Measurements from ENCODE around the gene FRAS1. TPM values are rescaled to one million over a fixed set of nuclear protein-coding genes. Genes with fewer than 3 reads are reported as not detected.

Gene FRAS1
- total and polyA plus RNA-seq, 11 donors: 0.57 to 13.4 (median 3.2) TPM

- DNase-seq (no peak), ATAC-seq (no peak)
- intact Hi-C loops (cut with DNase I): no loop called here
- Histone ChIP-seq H3K36me3 (no peaks in the 10 kb centered on the region), H3K27me3 (no peaks in the 10 kb centered on the region), H3K9me3 (peaks cover 0 to 6% (median 0%) of the 10 kb centered on the region in 12 donors), H3K4me1 (peaks cover 0 to 2% (median 0%) of the 10 kb centered on the region in 12 donors), H3K4me3 (no peak overlapping the region), H3K27ac (no peak overlapping the region)
- WGBS, 4 donors: 88 to 98% (median 91%) methylated on average over 2 of the region's 2 CpGs
- no peak for TF ChIP-seq POLR2A (IDR thresholded peaks at IDR 0.05)
- TF ChIP-seq, protein P1, sequence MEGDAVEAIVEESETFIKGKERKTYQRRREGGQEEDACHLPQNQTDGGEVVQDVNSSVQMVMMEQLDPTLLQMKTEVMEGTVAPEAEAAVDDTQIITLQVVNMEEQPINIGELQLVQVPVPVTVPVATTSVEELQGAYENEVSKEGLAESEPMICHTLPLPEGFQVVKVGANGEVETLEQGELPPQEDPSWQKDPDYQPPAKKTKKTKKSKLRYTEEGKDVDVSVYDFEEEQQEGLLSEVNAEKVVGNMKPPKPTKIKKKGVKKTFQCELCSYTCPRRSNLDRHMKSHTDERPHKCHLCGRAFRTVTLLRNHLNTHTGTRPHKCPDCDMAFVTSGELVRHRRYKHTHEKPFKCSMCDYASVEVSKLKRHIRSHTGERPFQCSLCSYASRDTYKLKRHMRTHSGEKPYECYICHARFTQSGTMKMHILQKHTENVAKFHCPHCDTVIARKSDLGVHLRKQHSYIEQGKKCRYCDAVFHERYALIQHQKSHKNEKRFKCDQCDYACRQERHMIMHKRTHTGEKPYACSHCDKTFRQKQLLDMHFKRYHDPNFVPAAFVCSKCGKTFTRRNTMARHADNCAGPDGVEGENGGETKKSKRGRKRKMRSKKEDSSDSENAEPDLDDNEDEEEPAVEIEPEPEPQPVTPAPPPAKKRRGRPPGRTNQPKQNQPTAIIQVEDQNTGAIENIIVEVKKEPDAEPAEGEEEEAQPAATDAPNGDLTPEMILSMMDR (IDR thresholded peaks at IDR 0.05): no peak
Observed at GRCh38 chr4:78331186-78331585, 274.1 kb downstream of the FRAS1 start.

DNA sequence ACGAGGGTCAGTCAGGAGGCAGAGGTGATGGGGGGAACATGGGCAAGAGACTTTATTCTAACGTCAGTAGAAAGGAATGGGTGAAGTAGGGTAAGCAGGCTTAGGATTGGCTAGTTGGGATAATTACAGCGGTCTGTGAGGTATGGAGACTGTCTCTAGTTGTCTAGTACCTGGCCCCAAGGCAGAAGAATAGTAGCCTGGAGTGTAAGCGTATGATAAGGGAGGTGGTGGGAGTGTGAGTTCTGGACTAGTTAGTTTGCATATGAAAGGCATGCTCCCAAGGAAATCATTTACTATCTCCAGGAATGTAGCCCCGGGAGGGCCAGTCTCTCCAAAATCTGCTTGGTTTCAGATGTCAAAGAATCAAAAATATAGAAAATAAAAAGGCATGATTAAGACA, 274.8 kb downstream of the FRAS1 start:
- DNase-seq: no peak
- H3K36me3 ChIP-seq: no peaks in the 10 kb centered on the region
- ATAC-seq: no peak
- H3K4me1 ChIP-seq: peaks cover 0 to 10% (median 3%) of the 10 kb centered on the region in 12 donors
- WGBS, 4 donors: 74 to 83% (median 79%) methylated on average over 5 of the region's 5 CpGs
- no peaks in the 10 kb centered on the region for H3K27me3 ChIP-seq
- H3K9me3 ChIP-seq: peaks cover 0 to 6% (median 0%) of the 10 kb centered on the region in 12 donors
- TF ChIP-seq, protein P1 (IDR thresholded peaks at IDR 0.05): no peak
- no peak for TF ChIP-seq POLR2A (IDR thresholded peaks at IDR 0.05)
- H3K4me3 ChIP-seq: no peak overlapping the region
- intact Hi-C loops (cut with DNase I): no loop called here
- H3K27ac ChIP-seq: no peak overlapping the region

DNA sequence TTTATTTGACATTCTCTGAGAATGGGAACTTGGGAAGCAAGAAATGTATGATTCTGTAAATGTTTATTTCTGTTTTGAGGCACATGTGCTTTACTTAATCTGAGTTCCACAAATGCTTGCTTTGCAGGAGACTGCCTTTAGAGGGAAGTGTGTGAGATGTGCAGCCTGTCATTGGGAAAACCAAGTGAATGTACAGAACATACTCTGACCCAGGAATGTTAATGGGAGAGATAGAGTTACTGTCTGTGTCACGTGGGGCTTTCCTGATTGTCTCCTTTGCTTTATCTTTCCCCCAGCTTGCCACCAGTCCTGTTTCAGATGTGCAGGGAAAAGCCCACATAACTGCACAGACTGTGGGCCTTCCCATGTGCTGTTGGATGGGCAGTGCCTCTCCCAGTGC, 275.9 kb downstream of the FRAS1 start:
- TF ChIP-seq, protein P1 (IDR thresholded peaks at IDR 0.05): no peak
- TF ChIP-seq POLR2A (IDR thresholded peaks at IDR 0.05): no peak
- Histone ChIP-seq H3K36me3 (no peaks in the 10 kb centered on the region), H3K4me1 (peaks cover 0 to 14% (median 3%) of the 10 kb centered on the region in 12 donors), H3K9me3 (peaks cover 0 to 6% (median 0%) of the 10 kb centered on the region in 12 donors), H3K4me3 (no peak overlapping the region), H3K27ac (no peak overlapping the region), H3K27me3 (no peaks in the 10 kb centered on the region)
- ATAC-seq: no peak
- intact Hi-C loops (cut with DNase I): no loop called here
- no peak for DNase-seq
- 38 to 57% (median 50%) methylated on average over 1 of the region's 1 CpG for WGBS, 4 donors

DNA sequence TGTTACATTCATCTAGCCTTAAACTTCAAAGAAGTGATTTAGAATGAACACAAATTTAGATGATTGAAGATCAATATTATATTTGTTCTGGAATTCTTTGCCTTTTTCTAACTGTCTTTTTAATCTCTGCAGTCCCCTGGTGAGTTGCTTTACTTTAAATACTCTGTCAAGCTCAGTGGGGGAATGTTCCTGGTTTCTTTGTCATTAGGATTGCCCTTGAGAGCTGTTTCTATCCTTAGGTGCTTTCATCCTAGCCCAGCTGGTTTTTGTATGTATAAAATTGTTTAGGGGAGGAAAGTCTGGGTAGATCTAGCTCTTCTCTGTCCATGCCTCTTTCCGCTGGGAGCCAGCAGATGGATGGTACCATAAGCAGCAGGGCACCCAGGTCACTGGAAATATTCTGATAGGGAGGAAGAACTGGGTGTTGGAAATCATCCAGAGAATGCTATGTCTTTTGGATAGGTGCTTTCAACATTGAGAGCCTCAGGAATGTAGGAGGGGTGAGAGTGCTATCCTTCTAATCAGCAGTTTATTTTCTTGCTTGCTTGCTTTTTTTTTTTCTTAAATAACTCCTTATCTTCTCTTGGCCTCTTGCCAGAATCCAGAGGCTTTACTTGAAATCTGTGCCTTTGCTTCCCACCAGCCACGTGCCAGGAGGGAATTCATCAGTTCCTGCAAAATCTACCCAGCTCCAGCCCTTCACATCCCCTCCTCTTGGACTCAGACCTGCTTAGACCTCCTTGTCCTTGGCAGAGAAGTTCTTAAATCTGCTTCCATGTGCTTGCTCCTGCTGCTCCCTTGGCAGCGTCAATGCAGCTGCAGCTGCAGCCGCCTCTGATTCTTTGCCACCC, 279.2 kb downstream of the FRAS1 start:
- DNase-seq: no peak
- Histone ChIP-seq H3K4me3 (no peak overlapping the region), H3K27ac (no peak overlapping the region), H3K27me3 (no peaks in the 10 kb centered on the region), H3K36me3 (no peaks in the 10 kb centered on the region), H3K4me1 (peaks cover 0 to 14% (median 3%) of the 10 kb centered on the region in 12 donors), H3K9me3 (peaks cover 0 to 6% (median 0%) of the 10 kb centered on the region in 12 donors)
- 48 to 51% (median 50%) methylated on average over 4 of the region's 4 CpGs for WGBS, 4 donors
- no peak for TF ChIP-seq POLR2A (IDR thresholded peaks at IDR 0.05)
- TF ChIP-seq, protein P1 (IDR thresholded peaks at IDR 0.05): no peak
- no peak for ATAC-seq
- intact Hi-C loops (cut with DNase I): no loop called here

Measured in heart left ventricle (tissue), 16 donors.